ENCODE data around the gene CHST8.

DNA sequence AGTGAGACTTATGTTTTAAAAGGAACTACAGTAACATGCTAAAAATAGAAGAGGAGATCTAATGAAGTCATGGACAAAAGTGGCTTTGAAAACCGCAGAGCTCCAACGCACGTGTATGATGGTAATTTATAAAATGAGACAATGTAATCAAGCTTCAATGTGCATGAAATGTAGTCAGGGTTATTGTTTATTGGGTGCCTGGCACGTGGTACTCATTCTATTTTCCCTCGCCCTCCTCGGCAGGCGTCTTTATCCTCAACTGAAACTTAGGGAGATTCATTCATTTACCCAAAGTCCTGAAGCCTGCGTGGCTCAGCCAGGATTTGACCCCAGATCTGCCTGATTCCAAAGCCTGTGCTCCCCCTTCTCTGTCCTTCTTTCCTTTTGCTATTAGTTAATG lies 79.8 kb downstream of the CHST8 start:
- TF ChIP-seq, protein P1, sequence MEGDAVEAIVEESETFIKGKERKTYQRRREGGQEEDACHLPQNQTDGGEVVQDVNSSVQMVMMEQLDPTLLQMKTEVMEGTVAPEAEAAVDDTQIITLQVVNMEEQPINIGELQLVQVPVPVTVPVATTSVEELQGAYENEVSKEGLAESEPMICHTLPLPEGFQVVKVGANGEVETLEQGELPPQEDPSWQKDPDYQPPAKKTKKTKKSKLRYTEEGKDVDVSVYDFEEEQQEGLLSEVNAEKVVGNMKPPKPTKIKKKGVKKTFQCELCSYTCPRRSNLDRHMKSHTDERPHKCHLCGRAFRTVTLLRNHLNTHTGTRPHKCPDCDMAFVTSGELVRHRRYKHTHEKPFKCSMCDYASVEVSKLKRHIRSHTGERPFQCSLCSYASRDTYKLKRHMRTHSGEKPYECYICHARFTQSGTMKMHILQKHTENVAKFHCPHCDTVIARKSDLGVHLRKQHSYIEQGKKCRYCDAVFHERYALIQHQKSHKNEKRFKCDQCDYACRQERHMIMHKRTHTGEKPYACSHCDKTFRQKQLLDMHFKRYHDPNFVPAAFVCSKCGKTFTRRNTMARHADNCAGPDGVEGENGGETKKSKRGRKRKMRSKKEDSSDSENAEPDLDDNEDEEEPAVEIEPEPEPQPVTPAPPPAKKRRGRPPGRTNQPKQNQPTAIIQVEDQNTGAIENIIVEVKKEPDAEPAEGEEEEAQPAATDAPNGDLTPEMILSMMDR (IDR thresholded peaks at IDR 0.05) = no peak
- no peak for TF ChIP-seq POLR2A (IDR thresholded peaks at IDR 0.05; ENCODE audit: low read depth)
- no peak for TF ChIP-seq EP300 (IDR thresholded peaks at IDR 0.05)
- no peak for TF ChIP-seq POLR2AphosphoS5 (IDR thresholded peaks at IDR 0.05)
